NOMO-1 treated with DMSO at 0.1 percent for 48 hours (cell line): ENCODE measurements around the gene STEAP1.
"Not testable (repeated sequence)": the region's sequence is repeated elsewhere in the genome, so short reads cannot be mapped to it uniquely, and the experiment has no call there.

Experiments
- DNase-seq: peaks from one replicate; lab custom pipeline; 2025; ENCODE audit not compliant: unreplicated experiment; lab: John Stamatoyannopoulos, UW

The STEAP1 gene

DNA sequence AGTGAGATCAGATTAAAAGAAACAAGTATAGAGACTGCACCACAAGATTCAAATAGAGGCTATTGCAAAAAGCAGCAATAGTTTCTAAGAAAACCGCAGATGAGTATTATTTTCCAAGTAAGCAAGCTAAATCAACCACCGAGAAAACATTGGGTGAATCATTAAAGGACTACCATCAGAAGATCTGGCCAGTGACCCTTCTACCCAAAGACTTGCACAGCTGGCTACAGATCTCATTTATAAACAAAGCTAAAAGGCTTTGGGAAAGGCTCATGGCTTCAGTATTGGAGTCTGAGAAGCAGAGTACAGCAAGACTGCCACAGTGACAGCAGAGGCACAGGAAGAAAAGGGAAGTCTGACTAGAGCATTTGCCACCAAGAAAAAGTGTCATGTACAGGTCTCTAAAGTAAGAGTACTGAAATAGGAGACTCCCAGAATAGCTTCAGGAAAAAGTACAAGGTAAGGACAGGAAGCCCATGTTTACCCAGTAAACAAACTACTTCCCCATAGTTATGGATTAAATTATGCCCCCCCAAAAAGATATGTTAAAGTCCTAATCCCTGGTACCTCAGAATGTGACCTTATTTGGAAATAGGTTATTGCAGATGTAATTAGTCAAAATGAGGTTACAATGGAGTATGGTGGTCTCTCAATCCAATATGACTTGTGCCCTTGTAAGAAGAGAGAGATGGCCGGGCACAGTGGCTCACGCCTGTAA lies 19.0 kb downstream of the STEAP1 start:
- DNase-seq: peak; percentile 89

DNA sequence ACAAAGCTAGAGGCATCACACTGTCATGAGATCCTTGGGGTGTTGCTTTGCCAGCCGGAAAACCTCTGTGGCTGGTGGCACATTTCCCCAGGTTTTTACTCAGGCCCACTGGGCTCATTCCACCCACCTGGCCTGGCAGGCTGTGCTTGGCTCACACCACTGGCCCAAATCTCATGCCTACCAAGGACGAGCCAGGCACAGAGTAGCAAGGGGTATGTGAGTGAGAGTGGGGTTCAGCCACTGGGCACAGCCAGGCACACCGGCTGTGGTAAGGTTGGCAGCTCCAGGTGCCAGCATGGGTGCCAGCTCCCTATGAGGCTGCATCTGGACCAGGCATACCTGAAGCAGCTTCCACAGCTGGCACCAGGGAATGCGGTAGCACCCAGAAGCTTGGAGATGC lies 21.4 kb downstream of the STEAP1 start:
- DNase-seq: no peak

DNA sequence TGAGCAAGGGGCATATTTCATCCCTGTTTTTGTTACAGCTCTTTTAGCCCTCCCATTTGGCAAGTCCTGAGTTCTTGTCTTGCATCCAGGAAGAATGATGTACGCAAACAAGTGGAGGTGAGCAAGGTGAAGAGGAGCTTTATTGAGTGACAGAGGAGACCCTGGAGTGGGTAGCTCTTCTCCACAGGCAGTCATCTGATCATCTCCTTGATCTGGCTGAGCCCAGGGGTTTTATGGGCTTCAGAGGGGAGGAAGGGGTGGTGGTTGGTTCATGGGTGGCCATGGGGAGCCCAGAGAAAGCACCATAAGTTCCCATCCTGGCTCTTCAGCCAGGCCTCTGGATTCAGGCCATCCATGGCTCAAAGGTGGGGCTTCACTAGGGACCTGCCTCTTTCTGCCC lies 21.9 kb downstream of the STEAP1 start:
- DNase-seq: no peak

DNA sequence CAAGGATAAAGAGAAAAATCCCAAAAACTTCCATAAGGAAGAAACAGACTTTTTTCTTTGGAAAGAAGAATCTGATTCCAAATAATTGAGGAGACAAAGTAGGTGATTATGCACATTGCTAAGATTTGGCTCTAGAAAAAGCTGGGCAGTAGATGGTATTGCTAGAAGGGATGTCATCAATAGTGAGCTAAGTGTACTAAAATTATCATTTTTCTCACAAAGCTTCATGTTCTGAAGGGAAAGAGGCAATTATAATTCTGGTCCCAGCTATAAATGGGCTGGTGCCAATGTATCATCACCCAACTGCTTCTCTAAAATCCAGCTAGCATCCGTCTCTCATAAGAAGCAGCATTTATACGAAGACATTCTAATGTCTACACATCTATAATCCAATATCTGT lies 23.9 kb downstream of the STEAP1 start:
- DNase-seq: no peak

DNA sequence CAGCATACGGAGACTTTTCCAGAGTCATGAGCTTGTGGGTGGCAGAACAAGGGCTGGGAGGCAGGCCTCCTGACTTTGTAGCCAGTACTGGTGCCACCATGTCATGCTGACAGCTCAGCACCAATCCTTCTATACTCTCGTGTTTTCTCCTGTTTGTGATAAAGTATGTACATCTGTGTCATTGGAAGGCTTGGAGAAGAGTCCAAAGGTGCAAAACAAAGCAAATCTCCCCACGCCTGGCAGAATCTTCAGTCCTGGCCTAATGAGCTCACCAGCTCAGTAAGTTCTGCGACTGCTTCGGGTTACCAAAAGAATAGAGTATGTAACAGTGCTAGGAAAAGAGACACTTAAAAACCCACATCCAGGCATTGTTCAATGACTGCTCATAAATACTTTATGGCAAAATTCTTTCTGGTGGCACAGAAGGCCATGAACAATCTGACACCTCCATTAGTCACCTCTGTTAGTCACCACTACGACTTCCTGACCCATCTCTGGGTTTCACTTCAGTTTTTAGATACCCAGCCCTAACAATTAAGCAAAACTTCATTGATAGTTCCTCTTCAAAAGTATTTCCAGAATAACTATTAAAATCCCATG lies 24.5 kb downstream of the STEAP1 start:
- peak; percentile 100 for DNase-seq

DNA sequence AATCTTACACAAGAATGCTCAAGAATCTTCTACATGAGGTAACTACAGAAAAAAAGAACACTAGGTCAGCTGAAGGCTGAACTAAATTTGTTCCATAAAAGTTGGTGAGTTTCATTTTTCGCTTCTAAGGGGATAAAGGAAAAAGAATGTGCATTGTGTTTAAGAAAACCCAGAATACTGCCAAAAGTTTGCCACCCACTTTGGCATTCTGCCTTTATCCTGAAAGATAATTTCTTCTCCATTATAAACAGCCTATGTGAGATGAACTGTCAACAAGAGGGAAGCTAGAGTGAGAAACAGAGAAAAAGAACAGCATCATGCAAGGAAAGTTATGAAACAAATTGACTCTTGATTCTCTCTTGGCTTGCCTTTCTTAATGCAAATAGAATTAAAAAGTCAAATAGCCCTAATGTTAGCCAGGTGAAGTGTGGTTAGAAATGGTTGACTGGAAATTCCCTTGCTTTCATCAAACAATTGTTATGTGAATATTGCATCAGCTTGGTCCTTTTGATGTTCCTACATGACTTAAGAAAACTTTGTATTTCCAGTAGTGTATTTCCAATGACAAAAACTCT lies 25.8 kb downstream of the STEAP1 start:
- peak; percentile 55 for DNase-seq

DNA sequence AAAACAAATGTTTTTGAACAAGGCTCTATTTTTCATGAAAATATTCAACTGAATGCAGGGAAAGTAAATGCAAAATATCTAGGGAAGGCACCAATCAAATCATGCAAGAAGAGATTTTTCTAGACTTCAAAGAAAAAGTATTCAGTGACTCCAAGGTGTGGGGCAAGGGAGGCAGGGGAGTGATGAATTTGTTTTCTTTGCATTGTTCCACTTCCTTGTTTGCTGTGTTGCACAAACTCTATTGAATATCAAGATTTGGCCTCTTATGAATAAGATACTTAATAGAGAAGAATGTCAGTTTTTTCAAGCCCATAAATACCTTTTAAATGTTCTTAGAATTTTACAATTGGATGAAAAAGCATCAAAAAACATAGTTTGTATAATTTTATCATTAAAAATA lies 26.4 kb downstream of the STEAP1 start:
- peak; percentile 52 for DNase-seq

DNA sequence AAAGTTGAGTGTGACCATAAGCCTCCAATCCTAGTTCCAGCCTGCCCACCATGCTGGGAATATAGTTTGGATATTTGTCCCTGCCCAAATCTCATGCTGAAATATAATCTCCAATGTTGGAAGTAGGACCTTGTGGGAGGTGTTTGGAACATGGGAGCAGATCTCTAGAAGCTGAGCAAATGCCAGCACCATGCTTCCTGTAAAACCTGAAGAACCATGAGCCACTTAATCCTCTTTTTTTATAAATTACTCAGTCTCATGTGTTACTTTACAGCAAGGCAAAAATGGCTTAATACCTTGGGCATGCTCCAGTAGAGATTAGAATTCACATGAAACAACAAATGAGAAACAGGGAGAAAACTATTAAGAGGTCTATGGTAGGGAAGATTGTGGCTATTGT lies 27.2 kb downstream of the STEAP1 start:
- no peak for DNase-seq

DNA sequence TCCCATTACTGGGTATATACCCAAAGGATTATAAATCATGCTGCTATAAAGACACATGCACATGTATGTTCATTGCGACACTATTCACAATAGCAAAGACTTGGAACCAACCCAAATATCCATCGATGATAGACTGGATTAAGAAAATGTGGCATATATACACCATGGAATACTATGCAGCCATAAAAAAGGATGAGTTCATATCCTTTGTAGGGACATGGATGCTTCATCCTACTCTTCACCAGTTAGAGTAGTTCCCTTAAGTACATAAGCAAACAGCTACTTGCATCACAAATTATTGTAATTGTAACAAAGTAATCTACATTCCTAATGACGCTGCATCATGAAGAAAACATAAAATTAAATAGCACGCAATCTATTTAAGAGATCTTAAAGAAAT lies 32.0 kb downstream of the STEAP1 start:
- not testable (repeated sequence) for DNase-seq

DNA sequence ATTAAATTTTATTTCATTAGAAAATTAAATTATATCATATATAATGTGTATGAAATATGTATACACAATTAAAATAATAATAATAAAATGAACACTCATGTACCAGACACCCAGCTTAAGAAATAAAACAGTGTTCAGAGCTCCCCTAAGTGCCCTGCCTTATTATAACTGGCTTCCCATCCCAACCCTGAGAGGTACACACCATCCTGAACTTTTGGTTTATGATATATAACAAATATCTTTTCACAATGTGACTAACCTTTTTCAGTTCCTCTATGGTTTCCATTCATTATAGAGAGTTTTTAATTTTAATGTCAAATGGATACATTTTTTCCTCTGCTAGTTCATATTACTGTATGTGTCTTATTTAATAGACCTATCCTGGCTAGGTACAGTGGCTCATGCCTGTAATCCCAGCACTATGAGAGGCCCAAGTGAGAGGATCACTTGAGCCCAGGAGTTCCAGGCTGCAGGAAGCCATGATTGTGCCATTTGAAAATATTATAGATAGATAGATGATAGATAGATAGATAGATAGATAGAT lies 33.3 kb downstream of the STEAP1 start:
- no peak for DNase-seq

DNA sequence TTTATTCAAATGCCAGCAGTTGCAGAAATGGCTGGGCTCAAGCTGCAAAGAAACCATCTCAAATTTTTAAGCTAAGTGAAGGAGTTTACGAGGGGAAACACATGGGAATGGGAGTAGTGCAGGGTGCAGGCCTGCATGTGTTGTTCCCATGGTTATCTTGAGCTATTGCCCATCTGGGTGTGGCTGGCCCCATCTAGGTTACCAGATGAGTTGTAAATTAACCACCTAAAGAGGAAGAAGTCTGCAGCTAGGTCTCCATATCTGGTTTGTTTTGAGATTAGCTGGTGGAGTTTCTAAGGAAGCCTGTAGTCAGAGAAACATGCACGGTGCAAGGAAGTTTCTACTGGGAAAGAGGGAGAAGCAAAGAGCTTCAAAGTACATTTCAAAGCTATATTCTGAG lies 34.0 kb downstream of the STEAP1 start:
- peak; percentile 96 for DNase-seq

DNA sequence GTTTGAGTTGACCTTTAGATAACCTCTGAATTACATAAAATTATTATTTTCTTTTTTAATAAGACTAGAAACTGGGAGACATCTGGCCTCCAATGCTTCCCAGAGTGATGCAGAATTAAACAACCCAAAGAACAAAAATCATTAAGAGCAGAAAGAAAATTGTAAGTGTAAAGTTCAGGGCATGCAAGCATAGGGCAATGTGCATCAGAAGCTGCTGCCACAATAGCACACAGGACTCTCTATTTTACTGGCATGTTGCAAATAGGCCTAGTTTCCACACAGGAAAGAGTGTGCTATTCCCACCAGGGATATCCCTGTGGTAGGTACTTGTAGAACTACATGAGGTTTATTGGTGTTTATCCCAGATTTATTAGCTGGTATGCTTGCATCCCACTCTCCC lies 36.7 kb downstream of the STEAP1 start:
- DNase-seq: no peak

DNA sequence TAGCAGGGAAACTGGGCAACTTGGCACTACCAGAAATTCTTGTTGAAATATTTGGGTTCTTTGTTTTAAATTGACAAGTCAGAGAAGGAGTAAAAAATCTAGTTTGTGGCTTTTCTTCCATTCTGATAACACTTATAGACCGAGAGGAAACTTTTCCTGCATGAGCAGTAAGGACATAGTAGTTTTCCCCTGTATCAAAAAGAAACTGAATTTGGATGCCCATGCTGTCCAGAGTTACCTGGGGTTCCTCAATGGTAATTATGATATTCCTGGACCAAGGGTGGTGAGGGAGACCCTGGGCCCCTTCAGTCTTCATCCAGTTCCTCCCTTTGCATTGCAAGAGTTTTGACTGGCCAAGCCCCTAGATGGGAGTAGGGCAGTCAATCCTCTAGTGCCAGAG lies 37.4 kb downstream of the STEAP1 start:
- no peak for DNase-seq

DNA sequence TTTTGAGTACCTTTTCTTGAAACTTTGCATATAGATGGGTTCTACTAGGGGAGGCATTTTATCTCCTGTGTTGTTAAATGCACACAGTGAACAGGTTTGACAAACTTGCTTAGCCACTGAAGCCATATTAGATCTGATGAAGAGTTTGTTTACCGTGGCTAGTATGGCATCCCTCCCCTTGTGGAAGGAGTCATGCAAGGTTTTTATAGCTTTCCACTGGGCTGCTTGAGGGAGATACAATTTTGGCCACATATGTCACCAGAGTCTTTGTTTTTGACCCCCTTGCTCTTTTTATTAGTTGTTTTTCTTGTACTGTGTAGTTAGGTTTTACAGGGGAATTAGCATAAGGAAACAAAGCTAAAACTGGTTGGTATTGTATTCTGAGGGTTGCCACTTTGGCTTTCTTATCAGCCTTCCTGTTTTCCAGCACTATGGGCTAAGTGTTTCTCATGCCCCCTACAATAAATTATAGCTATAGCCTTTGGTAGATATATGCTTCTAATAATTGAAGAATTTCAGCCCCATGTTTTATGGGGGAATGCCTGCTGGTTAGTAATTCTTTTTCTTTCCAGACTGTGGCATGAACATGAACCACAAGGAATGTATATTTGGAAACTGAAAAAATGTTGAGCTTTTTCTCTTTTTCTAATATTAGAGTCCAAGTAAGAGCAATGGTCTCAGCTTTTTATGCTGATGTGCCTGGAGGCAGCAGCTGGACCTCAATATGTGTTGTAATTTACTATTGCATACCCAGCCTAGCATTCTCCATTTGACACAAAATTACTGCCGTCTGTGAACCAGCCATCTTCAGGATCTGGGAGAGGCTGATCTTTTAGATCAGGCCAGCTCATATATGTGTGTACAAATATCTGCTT lies 38.8 kb downstream of the STEAP1 start:
- DNase-seq: no peak

DNA sequence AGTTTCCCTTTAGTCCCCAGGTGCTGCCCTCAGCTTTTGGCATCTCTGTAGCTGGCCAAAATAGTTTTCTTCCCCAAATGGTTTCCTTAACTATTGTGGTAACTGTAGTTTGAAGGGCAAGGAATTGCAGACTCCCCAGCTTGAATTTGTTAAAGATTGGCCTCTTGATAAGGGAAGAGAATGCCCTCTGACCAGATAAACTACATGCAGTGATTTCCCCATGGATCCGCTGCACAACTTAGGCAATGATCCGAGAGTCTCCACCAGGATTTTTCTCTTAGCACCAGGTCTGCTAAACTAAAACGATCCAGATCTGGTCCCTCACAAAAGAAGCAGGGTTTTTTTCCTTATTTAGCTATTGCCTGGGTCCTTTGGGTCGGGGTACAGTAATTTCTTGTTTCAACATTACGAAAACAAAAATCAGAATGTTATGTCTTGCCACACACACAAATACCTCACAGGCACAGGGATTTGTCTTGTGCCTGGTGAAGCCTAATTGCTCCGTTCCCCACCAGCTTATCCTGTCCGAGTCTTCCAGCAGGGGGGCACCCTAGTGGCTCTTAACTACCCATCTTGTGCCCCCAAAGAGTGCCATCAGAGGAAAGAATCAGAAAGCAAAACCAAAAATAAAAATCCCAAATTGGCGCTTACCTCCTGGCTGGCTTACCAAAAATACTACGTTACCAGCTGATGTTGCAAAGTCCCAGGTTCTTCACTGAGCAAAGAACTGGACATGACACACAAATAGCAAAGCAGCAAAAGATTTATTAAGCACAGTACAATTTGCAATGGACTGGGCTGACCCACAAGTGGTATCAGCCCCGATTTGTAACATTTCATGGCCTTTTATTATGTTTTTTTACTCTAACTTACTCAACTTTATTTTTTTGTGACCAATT lies 40.9 kb downstream of the STEAP1 start:
- no peak for DNase-seq

DNA sequence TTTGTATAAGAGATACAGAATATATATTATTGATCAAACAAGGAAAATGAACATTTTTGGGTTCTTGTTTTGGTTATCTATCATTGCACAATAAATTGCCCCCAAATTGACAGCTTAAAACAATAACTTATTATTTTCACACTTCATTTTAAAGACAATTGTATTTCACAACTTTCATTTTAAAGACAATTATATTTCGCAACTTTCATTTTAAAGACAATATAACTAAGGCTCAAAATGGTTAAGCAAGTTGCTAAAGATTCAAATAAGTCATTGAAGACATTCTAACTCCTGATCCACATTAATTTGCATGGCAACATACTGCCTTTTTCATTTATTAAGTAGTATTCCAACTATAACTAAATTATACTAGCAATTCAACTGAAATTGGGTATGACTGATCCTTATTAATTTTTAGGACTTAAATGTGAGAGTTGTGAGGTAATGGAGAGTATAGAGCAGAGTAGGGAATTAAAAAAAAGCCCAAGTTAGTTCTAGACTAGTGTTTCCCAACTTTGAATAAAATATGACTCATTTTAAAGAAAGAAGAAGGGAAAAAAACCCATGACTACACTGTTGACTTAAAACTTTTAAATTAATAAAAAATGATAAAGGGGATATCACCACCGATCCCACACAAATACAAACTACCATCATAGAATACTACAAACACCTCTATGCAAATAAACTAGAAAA lies 47.4 kb downstream of the STEAP1 start:
- peak; percentile 68 for DNase-seq

DNA sequence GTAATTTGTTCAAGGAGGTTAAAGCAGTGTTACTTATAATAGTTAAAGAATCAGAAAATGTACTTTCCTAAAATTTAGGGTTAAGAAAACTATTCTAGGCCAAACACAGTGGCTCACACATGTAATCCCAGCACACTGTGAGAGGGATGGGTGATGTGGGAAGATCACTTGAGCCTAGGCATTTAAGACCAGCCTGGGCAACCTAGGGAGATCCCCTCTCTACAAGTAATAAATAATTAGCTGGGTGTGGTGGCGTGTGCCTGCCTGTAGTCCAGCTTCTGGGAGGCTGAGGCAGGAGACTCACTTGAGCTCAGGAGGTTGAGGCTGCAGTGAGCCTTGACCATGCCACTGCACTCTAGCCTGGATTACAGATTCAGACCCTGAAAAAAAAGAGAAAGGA lies 53.7 kb downstream of the STEAP1 start:
- DNase-seq: no peak

DNA sequence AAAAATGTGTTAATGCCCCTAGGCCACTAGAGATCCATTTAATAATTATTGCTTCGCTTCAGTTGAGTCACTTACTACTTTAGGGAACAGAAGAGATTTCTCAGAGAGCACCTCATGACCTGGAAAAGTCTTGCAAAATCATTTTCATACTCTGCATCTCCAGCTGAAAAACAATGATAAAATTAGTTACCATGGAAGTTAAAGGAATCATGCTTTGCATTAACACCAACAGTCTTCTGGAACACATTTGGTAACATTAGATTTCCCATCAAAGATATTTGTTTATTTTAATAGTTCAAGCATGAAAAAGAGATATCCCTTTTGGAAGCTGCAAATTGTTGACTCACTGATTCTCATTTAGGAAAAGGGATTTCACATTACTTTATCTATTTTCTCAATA lies 55.5 kb downstream of the STEAP1 start:
- no peak for DNase-seq

DNA sequence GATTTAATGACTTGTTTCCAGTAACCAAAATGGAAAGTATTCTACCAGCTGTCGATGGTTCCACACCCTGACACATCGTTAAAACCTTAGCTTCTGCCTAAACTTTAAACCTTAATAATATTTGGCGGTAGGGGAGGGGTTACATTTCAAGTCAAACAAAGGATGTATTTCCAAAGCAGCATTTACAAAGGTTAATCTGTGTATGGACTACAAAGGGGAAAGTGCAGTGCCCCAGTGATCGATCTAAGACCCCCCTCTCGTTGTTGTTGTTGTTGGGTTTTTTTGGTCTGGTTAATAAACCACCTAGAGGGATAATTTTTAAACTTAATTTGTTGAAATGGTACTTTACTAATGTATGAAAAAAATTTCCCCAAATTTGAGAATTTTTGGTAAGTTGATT lies 56.2 kb downstream of the STEAP1 start:
- DNase-seq: no peak

DNA sequence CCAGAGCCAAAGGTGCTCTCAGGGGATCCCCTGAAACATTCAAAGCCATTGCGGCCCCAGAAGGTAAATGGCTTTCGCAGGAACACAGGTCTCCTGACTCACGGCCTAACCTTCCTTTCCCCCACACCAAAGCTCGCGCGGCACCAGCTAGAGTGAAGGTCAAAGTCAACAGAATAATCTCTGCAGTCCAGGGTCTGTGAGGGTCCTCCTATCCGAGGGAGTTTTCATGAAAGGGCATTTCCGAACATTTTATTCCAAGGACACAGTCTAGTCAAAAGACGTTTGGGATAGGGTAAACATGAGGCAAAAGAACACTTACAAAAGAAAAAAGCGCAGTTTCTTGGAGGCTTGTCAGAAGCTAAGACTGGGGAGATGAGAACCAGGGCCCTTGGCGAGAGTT lies 56.7 kb downstream of the STEAP1 start:
- no peak for DNase-seq
